GM21526 (cell line): ENCODE results near the gene FBXO47.

ENCODE experiments used
- ATAC-seq: cut with Tn5 transposase; IDR thresholded peaks from one replicate; pipeline ENCODE4 v1.9.1; 2021; ENCODE audit warnings: moderate library complexity; ENCODE audit not compliant: unreplicated experiment, low FRiP score

FBXO47 gene

GRCh38 chr17:38888842-38889241, 78.4 kb downstream of the FBXO47 start:
- ATAC-seq = no peak

DNA sequence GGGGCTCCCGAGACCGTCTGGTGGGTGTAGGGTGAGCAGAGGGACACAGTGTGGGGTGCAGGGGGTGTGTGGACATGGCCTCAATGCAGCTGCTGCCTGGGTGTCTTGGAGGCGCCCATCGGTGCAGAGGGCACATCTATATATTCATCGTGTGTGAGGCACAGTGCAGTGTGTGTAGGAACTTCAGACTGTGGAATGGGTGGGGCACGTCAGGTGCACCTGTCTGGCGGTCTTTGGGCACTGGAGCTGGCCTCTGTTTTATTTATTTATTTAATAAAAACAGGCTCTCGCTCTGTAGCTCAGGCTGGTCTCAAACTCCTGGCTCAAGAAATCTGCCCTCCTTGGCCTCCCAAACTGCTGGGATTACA, 80.6 kb downstream of the FBXO47 start:
- ATAC-seq = no peak
